Skeletal muscle cell (primary cell): Measurements from ENCODE around the gene NAV2.

Experiments
- DNase-seq: peaks from one replicate; pipeline ENCODE4 v3.0.0-alpha.2; 2010; ENCODE audit warnings: low read depth
- H3K4me3 ChIP-seq: 2 replicates; pipeline ENCODE4 v1.5.1; 2011; ENCODE audit warnings: low read depth, mild to moderate bottlenecking, control low read depth, low read length, moderate library complexity

Gene NAV2

DNA sequence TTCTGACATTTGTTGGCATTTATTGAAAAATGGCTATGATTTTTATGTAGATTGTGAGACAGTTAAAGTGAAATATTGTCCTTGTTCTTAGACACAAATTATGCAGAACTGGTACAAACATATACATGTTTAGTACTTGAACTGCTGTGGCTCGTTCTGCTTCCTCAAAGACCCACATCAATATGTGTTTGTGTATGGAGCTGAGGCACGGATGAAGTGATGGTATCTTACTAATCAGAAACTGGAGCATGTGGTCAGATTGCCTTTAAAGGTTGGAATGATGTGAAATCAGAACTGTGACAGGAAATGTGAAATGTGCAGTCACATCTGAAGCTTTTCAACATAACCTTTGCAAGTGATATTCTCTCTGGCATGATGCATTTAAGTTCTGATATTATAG, 130.4 kb downstream of the NAV2 start:
- H3K4me3 ChIP-seq, result no peak overlapping the region
- DNase-seq, result no peak

DNA sequence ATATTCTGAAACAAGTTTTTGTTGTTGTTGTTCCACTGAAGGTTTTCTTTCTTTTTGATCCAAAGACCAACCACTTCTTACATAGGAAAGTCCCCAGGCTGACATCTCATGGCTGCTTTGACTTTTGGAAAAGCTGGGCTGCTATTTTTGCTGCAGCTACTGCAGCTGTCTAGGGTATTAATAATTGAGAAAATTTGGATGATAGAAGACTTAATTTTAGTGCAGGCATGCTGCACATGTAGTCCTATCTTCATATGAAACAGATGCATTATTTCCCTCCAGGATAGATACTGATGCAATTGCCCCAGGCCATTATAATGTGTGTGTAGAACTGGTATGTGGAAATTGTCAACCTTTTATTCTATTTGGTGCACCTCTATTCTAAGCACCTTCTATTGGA, 131.4 kb downstream of the NAV2 start:
- no peak for DNase-seq
- no peak overlapping the region for H3K4me3 ChIP-seq

DNA sequence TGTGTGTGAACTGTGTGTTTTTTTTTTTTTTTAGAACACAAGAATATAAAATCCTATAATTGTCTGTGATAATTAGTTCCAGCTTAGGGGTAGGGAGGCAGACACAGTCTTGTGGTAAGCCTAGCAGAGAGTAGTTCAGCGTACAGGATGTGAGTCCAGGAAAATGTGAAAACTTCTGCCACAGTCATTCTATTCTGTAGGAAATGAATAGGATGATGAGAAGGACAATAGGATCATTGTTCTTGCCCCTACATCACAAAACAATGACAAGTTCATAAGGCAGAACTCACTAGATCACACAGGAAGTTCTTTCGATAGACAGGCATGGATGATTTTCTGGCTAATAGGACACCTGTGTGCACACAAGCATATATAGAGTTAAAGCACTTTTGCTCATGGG, 132.2 kb downstream of the NAV2 start:
- no peak for DNase-seq
- H3K4me3 ChIP-seq, result no peak overlapping the region

DNA sequence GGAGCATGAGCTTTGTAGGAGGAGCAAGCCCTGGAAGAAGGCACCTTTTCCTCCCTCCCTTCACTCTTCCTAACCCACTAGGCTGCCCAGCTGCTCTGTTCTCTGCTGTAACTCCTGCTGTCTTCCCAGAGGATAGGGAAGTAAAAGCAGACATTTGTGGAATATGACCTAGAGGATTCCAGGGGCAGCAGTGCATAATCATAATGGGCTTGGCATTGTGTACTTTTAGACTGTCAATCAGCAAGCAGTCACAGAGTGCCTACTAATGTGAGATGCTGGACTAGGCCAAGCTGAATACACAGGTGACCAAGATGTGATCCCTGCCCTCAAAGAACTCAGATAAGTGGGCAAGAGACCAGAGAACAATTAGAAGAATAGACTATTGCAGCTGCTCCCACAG, 133.0 kb downstream of the NAV2 start:
- no peak overlapping the region for H3K4me3 ChIP-seq
- DNase-seq, result no peak

DNA sequence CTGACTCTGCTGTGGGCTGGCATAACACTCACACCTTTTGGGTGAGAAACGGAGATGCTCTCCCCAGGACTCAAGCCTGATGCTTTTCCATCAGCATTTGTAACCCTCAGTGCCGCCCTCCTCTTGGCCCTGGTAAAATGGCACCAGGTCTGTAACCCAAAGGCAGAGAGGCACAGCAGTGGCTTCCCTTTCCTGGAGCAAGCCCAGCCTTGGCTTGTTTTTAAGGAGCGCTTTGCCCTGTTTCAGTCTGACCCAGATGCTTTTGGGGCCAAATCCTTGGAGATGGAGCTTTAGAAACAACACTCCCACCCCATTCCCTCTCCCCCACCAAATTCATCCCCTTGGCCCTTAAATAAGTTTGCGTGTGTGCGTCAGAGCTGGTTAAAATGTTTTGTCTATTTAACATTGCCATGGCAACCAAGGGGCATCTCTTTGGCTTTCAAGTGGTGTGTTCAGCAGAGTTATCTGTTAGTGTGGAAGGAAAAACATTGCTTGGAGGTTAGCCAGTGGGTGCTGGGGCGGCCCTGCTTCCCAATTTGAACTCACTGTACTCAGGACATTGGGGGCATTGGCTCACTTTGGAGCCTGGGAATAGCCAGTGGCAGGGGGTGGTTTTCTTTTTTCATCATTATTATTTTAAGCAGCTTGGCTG, 134.1 kb downstream of the NAV2 start:
- DNase-seq, result no peak

DNA sequence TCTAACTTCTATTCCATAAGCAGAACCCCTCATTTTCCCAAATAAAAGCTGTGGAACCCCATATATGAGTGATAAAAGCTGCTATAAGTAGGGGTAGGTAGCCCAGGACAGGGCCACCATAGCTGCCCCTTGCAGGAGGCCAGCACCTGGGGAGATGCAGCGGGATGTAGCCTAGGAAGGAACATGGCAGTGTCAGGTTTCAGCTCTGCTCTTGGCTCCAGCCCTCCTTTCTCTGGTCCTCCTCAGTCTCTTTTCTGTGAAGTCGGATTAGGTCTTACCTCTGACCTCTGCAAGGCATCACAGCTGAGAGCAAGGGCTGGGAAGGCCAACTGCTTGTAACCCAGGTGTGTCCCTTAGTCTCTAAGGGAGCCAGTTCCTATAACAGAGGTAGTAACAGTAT, 135.6 kb downstream of the NAV2 start:
- H3K4me3 ChIP-seq, result no peak overlapping the region
- no peak for DNase-seq

More for the DNA sequence above, 134.1 kb downstream of the NAV2 start:
- no peak overlapping the region for H3K4me3 ChIP-seq

DNA sequence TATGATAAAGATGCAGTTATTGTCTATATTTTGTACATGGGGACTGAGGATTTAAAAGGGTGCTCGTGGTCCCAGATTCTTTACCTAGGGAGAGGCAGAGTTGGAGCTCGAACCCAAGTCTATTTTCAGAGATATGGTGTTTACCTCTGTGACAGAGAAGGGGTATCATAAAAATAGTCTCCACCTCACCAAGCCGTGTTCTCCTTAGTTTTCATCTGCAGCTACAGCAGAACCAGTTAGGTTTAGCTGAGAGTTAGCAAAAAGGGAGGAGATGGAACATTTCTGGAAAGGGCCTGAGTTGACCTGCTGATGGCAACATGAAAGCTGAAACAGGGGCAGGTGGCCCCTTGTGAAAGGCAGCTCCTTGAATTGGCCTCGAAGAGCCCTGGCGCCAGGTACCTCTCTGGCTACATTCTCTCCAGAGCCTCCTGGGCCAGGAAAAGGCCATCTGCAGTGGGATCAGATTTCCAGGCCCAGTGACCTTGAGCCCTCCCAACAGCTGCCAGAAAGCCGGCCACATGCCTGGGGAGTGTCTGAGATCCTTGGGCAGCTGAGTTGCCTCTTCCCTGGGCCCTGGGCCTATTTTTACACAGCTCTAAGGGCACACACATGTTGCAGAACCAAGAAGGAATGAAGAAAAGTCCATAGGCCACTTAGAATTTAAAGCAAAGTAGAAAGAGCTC, 136.6 kb downstream of the NAV2 start:
- H3K4me3 ChIP-seq, result no peak overlapping the region
- DNase-seq, result peak; percentile 26

DNA sequence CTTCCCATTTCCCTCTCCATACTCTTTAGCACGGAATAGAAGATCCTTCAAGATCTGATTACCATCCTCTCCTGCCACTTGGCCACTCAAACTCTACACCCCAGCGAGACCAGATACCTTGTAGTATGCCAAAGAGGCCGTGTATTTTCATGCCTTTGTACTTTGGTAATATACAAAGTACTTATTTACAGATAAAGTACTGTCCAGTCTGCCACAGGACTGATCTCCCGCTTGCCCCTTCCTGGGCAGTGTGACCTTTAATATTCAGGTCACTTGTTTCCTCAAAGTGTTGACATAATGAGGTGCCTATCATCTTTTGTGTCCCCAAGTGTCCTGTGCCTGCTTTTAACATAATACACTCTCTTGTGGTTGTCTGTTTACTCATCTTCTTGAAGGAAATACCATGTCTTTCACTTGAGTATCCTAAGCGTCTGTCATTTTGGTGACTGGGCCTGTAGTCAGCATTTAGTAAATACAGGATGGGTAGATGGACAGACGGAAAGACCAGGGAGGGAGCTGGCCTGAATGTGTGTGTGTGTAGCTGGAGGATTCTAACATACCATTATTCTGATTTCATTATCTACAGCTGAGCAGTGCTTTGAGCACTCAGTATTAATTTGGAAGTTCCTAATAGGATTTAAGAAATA, 137.4 kb downstream of the NAV2 start:
- no peak for DNase-seq
- H3K4me3 ChIP-seq, result no peak overlapping the region

DNA sequence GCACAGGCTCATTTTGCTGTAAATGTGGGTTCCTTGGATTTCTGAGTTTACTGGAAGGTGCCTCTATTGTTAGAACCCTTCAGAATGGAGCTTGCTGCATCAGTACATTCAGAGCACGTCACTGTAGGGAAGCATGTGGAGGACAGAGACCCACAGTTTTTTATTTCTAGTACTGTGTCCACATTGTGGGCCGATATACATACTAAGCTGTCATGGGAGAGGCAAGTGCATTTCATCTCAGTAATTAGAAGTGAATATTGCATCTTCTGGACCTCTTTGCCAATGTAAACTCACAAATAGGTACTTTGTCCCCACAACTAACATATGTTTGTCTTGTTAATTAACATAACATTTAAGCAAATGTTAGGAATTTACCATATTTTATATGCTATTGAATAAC, 139.7 kb downstream of the NAV2 start:
- H3K4me3 ChIP-seq, result no peak overlapping the region
- no peak for DNase-seq

DNA sequence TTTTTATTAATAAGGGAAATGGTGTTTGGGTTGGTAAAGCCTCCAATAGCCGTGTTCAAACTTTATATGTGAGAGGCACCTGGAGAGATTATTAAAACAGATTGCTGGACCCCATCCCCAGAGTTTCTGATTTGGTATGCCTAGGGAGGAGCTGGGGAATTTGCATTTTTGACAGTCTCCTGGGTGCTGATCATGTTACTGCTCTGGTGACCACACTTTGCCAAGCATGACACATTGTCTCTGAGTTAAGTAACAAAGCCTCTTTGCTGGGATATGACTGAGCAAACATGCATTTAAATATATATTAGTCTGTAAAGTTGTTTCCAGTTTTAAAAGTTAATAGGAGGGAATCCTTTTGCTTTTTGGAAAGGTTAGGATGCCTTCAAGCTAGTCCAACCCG, 140.4 kb downstream of the NAV2 start:
- no peak for DNase-seq
- H3K4me3 ChIP-seq, result no peak overlapping the region

DNA sequence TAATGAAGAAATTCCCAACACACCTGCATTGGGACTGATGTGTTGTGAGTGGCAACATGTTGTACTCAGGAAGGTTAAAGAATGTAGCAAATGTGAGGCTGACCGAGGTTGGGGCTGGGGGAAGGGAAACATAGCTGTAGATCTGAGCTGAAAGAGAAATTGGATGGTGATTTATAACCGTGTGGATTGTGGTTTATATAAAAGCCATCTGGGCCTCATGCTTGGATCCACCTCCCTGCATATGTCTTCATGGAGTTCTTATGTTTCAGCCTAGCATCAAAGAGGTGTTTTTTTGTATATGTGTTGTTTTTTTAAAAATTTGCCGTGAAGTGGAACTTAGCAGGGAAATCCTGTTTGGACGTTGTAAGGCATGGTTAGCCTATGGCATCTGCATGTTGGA, 141.3 kb downstream of the NAV2 start:
- peak; percentile 18 for DNase-seq

DNA sequence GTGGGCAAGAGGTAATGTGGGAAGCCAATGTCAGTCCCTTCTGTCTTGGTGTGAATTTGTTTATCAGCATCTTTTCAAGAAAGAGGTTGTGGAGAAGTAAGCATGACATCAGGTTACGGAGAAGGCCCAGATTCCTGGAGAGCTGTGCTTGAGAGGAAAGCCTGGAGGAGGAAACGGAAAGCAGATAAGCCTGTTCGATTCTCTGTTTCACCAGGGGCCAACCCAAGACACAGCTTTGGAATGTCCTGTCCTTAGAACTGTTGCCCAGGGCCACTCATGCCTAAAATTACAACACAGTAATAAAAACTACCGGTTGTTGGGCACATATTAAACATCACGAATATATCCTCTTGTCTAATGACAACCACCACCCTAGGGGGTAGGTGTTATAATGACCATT, 148.5 kb downstream of the NAV2 start:
- no peak for DNase-seq
- H3K4me3 ChIP-seq, result no peak overlapping the region

More for the DNA sequence above, 141.3 kb downstream of the NAV2 start:
- H3K4me3 ChIP-seq, result no peak overlapping the region

DNA sequence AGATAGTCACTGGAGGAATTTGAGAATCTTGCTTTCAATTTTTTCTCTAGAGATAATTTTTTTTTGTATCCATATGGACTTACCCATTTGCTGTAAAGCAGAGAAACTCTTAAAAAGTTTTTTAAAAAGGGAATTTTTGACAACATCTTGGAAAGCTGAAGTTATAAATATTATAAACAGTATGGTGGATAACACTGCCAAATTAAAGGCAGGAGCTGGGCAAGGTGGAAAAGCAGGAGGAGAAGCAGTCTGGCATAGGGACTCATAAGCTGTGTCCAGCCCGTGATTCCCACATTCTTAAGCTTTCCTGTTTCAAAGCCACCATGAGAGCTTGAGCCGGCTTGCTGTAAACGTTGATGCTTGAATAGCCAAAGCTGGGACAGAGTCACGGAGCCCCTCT, 149.5 kb downstream of the NAV2 start:
- DNase-seq, result no peak
- H3K4me3 ChIP-seq, result no peak overlapping the region

DNA sequence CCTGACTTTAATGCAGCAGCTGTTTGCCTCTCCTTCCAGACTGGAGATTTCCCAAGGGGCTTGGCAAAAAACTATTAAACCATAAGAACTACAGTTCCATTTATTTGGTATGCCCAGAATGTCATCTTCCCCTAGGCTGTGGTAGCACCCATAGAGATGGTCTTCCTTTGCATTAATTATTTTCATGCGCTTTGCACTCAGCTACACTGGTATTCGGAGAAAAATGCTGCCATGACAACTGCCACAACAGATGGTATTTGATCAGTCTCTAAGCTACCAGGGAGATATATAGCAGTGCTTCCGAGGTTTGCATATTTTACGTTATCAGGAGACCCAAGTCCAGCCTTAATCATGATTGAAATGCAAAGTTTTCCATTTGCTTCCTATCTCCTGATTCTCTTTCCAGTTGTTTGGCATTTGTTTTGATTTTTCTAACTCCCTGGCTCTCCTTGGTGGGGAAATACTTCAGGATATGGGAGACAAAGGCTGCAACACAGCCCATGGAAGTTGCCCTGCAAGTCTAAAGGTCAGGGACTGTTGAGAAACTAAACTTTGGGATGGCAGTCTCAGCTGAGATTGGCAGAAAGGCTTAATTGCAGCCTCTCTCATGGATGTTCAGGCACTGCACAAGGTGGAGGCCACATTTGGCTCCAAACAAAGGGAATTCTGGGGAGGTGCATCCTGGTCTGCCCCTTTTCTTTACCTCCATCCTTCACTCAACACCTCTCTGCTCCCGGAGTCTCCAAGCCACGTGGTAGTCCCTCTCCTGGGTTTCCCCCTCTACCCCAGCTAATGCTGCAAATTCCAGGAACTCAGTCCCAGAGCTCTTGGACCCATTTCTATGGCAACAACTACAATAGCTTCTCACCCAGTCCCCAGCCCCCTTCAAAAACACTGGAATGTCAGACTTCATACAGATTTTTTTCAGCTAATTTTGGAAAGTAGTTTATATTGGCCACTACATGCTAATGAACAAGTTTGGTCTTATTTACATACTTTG, 151.8 kb downstream of the NAV2 start:
- DNase-seq, result peak; percentile 25
- H3K4me3 ChIP-seq, result no peak overlapping the region

DNA sequence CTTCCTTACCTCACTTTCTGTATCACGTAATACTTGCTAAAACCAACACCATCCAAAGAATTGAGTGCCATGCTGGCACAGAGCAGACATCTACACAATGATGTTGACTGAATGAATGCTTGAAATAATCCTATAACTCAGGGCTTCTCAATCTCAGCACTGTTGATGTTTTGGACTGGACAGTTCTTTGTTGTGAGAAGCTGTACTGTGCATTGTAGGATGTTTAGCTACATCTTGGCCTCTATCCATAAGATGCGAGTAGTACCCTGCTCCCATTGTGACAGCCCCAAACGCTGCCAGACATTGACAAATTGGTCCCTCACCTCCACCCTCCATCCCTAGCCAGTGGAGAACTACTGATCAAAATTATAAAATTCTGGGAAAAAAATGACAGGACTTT, 153.4 kb downstream of the NAV2 start:
- DNase-seq, result no peak
- no peak overlapping the region for H3K4me3 ChIP-seq

DNA sequence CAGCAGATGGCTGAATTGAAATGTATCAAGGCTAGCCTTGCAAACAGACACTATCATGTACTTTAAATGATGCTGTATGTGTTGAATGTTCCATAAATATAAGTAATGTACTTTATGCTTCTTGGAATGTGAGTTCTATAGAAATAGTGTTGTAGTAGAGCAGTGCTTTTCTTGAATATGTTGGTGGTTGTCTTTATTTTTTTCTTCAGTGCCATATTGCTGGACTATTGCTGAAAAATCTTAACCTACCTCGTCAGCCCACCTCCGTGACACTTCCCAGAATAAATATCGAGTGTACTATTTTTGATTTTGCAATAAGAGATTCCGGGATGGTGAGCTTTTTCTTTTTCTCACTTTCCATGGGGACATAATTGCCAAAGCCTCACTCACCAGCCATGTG, 153.9 kb downstream of the NAV2 start:
- H3K4me3 ChIP-seq, result no peak overlapping the region
- no peak for DNase-seq

DNA sequence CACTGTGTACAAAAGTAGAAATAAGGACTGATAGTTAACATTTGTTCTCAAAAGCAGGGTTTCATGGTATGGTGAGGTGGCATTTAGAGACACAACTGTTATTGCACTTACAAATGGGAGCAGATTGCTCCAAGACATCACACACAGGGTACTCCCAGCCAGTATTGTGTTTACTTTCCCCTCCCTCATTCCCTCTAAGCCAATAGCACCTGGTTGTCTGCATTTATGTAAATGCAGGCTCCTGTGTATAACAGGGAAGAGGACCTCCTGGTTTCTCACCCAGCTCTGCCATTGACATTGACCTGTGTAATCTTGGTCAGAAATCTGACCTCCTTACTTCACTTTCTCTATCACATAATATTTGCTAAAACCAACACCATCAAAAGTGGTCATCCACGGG, 154.4 kb downstream of the NAV2 start:
- DNase-seq, result no peak
- no peak overlapping the region for H3K4me3 ChIP-seq

DNA sequence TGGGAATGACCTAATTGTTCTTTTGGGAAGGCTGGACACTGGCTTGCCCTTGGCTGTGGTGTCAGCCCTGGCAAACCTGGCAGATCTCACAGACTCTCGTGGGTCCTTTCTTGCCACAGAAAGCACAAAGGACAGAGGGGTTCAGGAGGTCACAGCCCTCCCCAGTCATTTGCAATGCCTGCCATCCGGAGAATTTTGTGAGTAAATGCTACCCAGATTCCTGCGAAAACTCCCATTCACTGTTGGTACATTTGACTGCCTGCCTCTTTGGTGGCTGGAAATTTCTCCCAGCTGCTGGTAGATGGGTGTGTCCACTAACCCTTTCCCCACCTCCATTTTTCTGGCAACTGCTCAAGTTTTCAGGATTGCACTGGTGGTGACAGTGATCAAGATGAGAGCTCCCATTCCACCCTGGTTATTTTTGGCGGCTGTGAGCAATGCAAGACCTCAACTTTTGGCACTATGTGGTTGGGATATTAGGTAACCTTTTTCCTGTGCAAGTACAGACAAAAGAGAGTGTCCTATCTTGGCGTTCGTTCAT, 155.7 kb downstream of the NAV2 start:
- H3K4me3 ChIP-seq, result no peak overlapping the region
- DNase-seq, result peak; percentile 83

DNA sequence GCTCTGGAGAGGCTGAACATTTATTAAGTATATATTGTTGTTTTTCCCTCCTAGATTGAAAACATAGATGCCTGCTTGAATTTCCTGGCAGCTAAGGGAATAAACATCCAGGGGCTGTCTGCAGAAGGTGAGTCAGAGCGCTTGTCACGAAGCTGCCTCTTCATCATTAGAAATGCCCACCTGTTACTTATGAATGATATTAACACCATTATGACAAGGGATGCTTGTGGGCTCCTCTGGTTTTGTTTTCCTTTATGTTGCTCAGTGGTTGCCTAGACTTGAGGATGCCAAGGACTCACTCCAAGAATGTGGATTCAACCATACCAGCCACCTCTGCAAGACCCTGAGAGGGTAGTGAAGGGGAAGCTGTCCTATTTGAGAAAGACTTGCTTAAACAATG, 156.2 kb downstream of the NAV2 start:
- DNase-seq, result no peak
- no peak overlapping the region for H3K4me3 ChIP-seq

DNA sequence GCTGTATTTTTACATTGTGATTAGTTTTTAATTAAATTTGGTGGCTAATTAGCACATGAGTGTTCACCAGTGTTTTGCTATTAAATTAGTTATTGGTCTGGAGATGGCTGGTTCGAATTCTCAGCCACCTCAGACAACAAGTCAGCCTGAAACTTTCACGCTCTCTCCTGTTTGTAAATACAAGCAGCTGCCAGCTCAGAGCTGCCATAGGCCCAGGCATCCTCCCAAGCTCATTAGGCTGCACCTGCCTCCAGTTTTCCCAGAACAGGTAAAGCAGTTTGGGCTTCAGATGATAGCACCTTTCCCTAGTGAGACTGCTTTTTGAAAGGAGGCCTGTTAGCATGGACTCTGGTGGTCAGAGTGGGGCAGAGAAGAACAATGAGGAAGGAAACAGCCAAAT, 156.8 kb downstream of the NAV2 start:
- DNase-seq, result no peak
- no peak overlapping the region for H3K4me3 ChIP-seq
